ENCODE measurements around the gene BLOC1S6. TPM values are rescaled to one million over a fixed set of nuclear protein-coding genes. Genes with fewer than 3 reads are reported as not detected.

The BLOC1S6 gene
- total and polyA plus RNA-seq, 9 of the 15 experiments (the other 6 are each of a cell fraction or from before 2014, with no cell fraction given), result 18.2 to 72.4 (median 38.4) TPM

- H2AFZ ChIP-seq (ENCODE audit: low read depth, low read length), result no peak overlapping the region
- no peak for TF ChIP-seq RBFOX2 (IDR thresholded peaks at IDR 0.05; ENCODE audit: low read depth, low read length)
- TF ChIP-seq ZBTB26 (CRISPR knock-in tag; IDR thresholded peaks at IDR 0.05), result no peak
- TF ChIP-seq TAF1 (IDR thresholded peaks at IDR 0.05; ENCODE audit: control insufficient read depth, extremely low read depth, insufficient read depth, low read length, severe bottlenecking), result no peak
- TF ChIP-seq, protein P1, sequence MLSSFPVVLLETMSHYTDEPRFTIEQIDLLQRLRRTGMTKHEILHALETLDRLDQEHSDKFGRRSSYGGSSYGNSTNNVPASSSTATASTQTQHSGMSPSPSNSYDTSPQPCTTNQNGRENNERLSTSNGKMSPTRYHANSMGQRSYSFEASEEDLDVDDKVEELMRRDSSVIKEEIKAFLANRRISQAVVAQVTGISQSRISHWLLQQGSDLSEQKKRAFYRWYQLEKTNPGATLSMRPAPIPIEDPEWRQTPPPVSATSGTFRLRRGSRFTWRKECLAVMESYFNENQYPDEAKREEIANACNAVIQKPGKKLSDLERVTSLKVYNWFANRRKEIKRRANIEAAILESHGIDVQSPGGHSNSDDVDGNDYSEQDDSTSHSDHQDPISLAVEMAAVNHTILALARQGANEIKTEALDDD (IDR thresholded peaks at IDR 0.05), result no peak
- TF ChIP-seq WHSC1 (IDR thresholded peaks at IDR 0.05; ENCODE audit: low read length), result no peak
- no peak for TF ChIP-seq RNF2 (IDR thresholded peaks at IDR 0.05)
- no peak for TF ChIP-seq ZKSCAN3 (CRISPR knock-in tag; IDR thresholded peaks at IDR 0.05)
- TF ChIP-seq FOXA3 (CRISPR knock-in tag; conservative IDR thresholded peaks at IDR 0.05 in 1 of 2, IDR thresholded peaks at IDR 0.05 in 1 of 2), result no peak
- TF ChIP-seq, protein P2, sequence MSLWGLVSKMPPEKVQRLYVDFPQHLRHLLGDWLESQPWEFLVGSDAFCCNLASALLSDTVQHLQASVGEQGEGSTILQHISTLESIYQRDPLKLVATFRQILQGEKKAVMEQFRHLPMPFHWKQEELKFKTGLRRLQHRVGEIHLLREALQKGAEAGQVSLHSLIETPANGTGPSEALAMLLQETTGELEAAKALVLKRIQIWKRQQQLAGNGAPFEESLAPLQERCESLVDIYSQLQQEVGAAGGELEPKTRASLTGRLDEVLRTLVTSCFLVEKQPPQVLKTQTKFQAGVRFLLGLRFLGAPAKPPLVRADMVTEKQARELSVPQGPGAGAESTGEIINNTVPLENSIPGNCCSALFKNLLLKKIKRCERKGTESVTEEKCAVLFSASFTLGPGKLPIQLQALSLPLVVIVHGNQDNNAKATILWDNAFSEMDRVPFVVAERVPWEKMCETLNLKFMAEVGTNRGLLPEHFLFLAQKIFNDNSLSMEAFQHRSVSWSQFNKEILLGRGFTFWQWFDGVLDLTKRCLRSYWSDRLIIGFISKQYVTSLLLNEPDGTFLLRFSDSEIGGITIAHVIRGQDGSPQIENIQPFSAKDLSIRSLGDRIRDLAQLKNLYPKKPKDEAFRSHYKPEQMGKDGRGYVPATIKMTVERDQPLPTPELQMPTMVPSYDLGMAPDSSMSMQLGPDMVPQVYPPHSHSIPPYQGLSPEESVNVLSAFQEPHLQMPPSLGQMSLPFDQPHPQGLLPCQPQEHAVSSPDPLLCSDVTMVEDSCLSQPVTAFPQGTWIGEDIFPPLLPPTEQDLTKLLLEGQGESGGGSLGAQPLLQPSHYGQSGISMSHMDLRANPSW (CRISPR knock-in tag; IDR thresholded peaks at IDR 0.05), result no peak
- TF ChIP-seq HNRNPK (IDR thresholded peaks at IDR 0.05; ENCODE audit: low read depth, low read length, poor library complexity, severe bottlenecking), result no peak
- TF ChIP-seq, protein P3, sequence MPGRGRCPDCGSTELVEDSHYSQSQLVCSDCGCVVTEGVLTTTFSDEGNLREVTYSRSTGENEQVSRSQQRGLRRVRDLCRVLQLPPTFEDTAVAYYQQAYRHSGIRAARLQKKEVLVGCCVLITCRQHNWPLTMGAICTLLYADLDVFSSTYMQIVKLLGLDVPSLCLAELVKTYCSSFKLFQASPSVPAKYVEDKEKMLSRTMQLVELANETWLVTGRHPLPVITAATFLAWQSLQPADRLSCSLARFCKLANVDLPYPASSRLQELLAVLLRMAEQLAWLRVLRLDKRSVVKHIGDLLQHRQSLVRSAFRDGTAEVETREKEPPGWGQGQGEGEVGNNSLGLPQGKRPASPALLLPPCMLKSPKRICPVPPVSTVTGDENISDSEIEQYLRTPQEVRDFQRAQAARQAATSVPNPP (IDR thresholded peaks at IDR 0.05; ENCODE audit: borderline replicate concordance, insufficient read depth, insufficient read length), result no peak
- TF ChIP-seq ZNF511 (CRISPR knock-in tag; IDR thresholded peaks at IDR 0.05), result no peak
- no peak for TF ChIP-seq ZNF217 (CRISPR knock-in tag; IDR thresholded peaks at IDR 0.05)
- H3K36me3 ChIP-seq (ENCODE audit: control insufficient read depth, insufficient read depth, low read length), result no peaks in the 10 kb centered on the region
- DNase-seq (ENCODE audit: extremely low read depth in 1 of 4, low spot score in 3 of 4) (no peak), ATAC-seq (no peak), FAIRE-seq (no peak)
- no peak overlapping the region for H3K4me3 ChIP-seq
- H3K9me1 ChIP-seq (ENCODE audit: control insufficient read depth, insufficient read depth, low read length), result no peaks in the 10 kb centered on the region
- H3K4me2 ChIP-seq (ENCODE audit: insufficient read depth, low read length), result no peak overlapping the region
- ChIA-PET POLR2A (no interaction called here), CTCF (ENCODE audit: low intra/inter-chr PET ratio) (no interaction called here)
- no peaks in the 10 kb centered on the region for H4K20me1 ChIP-seq (replicated peaks; ENCODE audit: control insufficient read depth, insufficient read depth, low read length)
- BruUV-seq (replicated peaks), result no TSS peak
- no peaks in the 10 kb centered on the region; the same call in 1 of the 2 replicates for H3K9me3 ChIP-seq (replicated peaks; ENCODE audit: control insufficient read depth, insufficient read depth, low read depth, low read length)
- no peak overlapping the region for H3K27ac ChIP-seq (ENCODE audit: extremely low read depth, low read depth, low read length)
- intact Hi-C loops (cut with micrococcal nuclease), result no loop called here
- WGBS (ENCODE audit: insufficient coverage, low coverage, missing lambda C conversion rate), result 3% methylated on average over 3 of the region's 3 CpGs
- H3K4me1 ChIP-seq (replicated peaks in 1 of 2; ENCODE audit: control insufficient read depth in 2 of 2, insufficient read depth in 2 of 2, low read length in 2 of 2), result peaks cover 3 to 12% of the 10 kb centered on the region in 2 experiments; a peak in 4 of 5 replicates
- H3K27me3 ChIP-seq (ENCODE audit: control insufficient read depth in 2 of 2, insufficient read depth in 2 of 2, low read length in 2 of 2), result no peaks in the 10 kb centered on the region; a peak in 1 of 5 replicates
- H3K9ac ChIP-seq (ENCODE audit: insufficient read depth in 1 of 2, low read depth in 2 of 2, low read length in 2 of 2), result no peak overlapping the region
- H3K79me2 ChIP-seq (ENCODE audit: control insufficient read depth, insufficient read depth, low read length), result no peaks in the 10 kb centered on the region
- in situ Hi-C loops (cut with MboI), result no loop called here
Measured at GRCh38 chr15:45551676-45552075, 35.5 kb upstream of the BLOC1S6 start.

Data from K562 (cell line).